Testis (tissue), 3 donors: Measurements from ENCODE around the gene TAF1B. TPM values are rescaled to one million over a fixed set of nuclear protein-coding genes. Genes with fewer than 3 reads are reported as not detected.

Experiments
- DNase-seq: peaks from one replicate; pipeline ENCODE4 v3.0.0-alpha.2; 2019
- H3K27ac ChIP-seq, 2 donors: fragments of 200-600 bp; sonication (generic); one replicate each; pipeline ENCODE4 v1.5.1; 2019
- H3K27me3 ChIP-seq: fragments of 200-600 bp; sonication (generic); one replicate; pipeline ENCODE4 v1.5.1; 2019
- H3K36me3 ChIP-seq: fragments of 200-600 bp; sonication (generic); one replicate; pipeline ENCODE4 v1.5.1; 2017; ENCODE audit warnings: low read depth; ENCODE audit errors: missing control alignments
- H3K4me1 ChIP-seq: fragments of 200-600 bp; sonication (generic); one replicate; pipeline ENCODE4 v1.5.1; 2019
- H3K4me3 ChIP-seq, 2 donors: fragments of 200-600 bp; sonication (generic); one replicate each; pipeline ENCODE4 v1.5.1; 2017 to 2019
- H3K9me3 ChIP-seq: fragments of 200-600 bp; sonication (generic); one replicate; pipeline ENCODE4 v1.5.1; 2017
- POLR2A ChIP-seq: fragments of 450-650 bp; IDR thresholded peaks from one replicate; pipeline ENCODE4 v1.6.1; 2017; ENCODE audit warnings: antibody characterized with exemption, mild to moderate bottlenecking, moderate library complexity
- WGBS, 2 donors: methylation state at CpG; one replicate each; pipeline ENCODE4 v1.1.5; 2018; 5-methylcytosine and 5-hydroxymethylcytosine counted together
- intact Hi-C: fragments of 100-400 bp; cut with DNase I; formaldehyde crosslinking; loops from one replicate; pipeline ENCODE4 v1.15.1; 2023; ENCODE audit warnings: low total_unique reads
- polyA plus RNA-seq: library from polyadenylated mRNA; stranded (reverse); fragments of 350-450 nt; fragmentation: Illumina TruSeq; extraction: RNeasy Lipid Tissue Mini Kit (QIAGEN cat#74804); gene quantifications from one replicate; pipeline ENCODE4 v1.2.3, GENCODE V29; 2014; ENCODE audit warnings: low read depth, low replicate concordance; ENCODE audit not compliant: insufficient read depth
- total RNA-seq, 2 donors: library from RNA; depleted of rRNA; stranded (reverse); fragments of >200 nt; gene quantifications; one replicate each; pipeline ENCODE4 v1.2.3, GENCODE V29; 2016
- TF ChIP-seq, protein P1 (sequence below), 3 experiments: fragments of 450-650 bp in 2 of 3; fragments of 200-600 bp in 1 of 3; sonication (generic) in 1 of 3; IDR thresholded peaks; one replicate each; pipeline ENCODE4 v1.5.1; 2016 to 2019; ENCODE audit warnings: antibody characterized with exemption in 3 of 3, mild to moderate bottlenecking in 2 of 3, moderate library complexity in 1 of 3

TAF1B gene
- total and polyA plus RNA-seq, 3 donors from 2014 or later = 13.3 to 22.0 (median 22.0) TPM

GRCh38 chr2:9982891-9983290 lies 139.6 kb downstream of the TAF1B start:
- no peak overlapping the region for H3K27ac ChIP-seq
- intact Hi-C loops = loop anchor here (10.0 kb wide), 1 partner anchor 62 kb away; the partner anchor contains the start of gene KLF11

GRCh38 chr2:9983401-9984216 lies 140.3 kb downstream of the TAF1B start:
- no peak overlapping the region for H3K4me3 ChIP-seq
- no peak overlapping the region for H3K27ac ChIP-seq
- peaks cover 7% of the 10 kb centered on the region for H3K4me1 ChIP-seq
- intact Hi-C loops = loop anchor here (10.0 kb wide), 1 partner anchor 61 kb away; the partner anchor contains the start of gene KLF11
- 69 to 84% methylated on average over 15 of the region's 15 CpGs for WGBS, 2 donors
- TF ChIP-seq, protein P1, sequence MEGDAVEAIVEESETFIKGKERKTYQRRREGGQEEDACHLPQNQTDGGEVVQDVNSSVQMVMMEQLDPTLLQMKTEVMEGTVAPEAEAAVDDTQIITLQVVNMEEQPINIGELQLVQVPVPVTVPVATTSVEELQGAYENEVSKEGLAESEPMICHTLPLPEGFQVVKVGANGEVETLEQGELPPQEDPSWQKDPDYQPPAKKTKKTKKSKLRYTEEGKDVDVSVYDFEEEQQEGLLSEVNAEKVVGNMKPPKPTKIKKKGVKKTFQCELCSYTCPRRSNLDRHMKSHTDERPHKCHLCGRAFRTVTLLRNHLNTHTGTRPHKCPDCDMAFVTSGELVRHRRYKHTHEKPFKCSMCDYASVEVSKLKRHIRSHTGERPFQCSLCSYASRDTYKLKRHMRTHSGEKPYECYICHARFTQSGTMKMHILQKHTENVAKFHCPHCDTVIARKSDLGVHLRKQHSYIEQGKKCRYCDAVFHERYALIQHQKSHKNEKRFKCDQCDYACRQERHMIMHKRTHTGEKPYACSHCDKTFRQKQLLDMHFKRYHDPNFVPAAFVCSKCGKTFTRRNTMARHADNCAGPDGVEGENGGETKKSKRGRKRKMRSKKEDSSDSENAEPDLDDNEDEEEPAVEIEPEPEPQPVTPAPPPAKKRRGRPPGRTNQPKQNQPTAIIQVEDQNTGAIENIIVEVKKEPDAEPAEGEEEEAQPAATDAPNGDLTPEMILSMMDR (IDR thresholded peaks at IDR 0.05) = no peak
- no peak for TF ChIP-seq POLR2A
- H3K36me3 ChIP-seq = no peaks in the 10 kb centered on the region
- no peaks in the 10 kb centered on the region for H3K27me3 ChIP-seq
- no peaks in the 10 kb centered on the region for H3K9me3 ChIP-seq
- DNase-seq = no peak

More at GRCh38 chr2:9982891-9983290, 139.6 kb downstream of the TAF1B start:
- Histone ChIP-seq H3K4me1 (peaks cover 7% of the 10 kb centered on the region), H3K4me3 (no peak overlapping the region), H3K36me3 (no peaks in the 10 kb centered on the region), H3K9me3 (no peaks in the 10 kb centered on the region), H3K27me3 (no peaks in the 10 kb centered on the region)
- DNase-seq = no peak
- TF ChIP-seq, protein P1 (IDR thresholded peaks at IDR 0.05) = no peak
- WGBS, 2 donors = 90 to 96% methylated on average over 10 of the region's 10 CpGs

Other genes starting within 250 kb of the TAF1B start
- 100 to 1,000 TPM; 260 to 261 TPM for gene YWHAQ, start 212.5 kb upstream of the TAF1B start, total RNA-seq
- gene YWHAQ, start 212.5 kb upstream of the TAF1B start, polyA plus RNA-seq = 374 TPM
- gene GRHL1, start 108.2 kb downstream of the TAF1B start, total RNA-seq = 1 to 10 TPM; 8.0 to 8.3 TPM
- 4.6 TPM for gene GRHL1, start 108.2 kb downstream of the TAF1B start, polyA plus RNA-seq
- 10 to 100 TPM; 55.0 to 55.3 TPM for gene KLF11, start 200.1 kb downstream of the TAF1B start, total RNA-seq
- 72.2 TPM for gene KLF11, start 200.1 kb downstream of the TAF1B start, polyA plus RNA-seq
- 1 to 10 TPM; 3.7 to 4.3 TPM for gene CYS1, start 236.9 kb downstream of the TAF1B start, total RNA-seq
- gene CYS1, start 236.9 kb downstream of the TAF1B start, polyA plus RNA-seq = 5.5 TPM